ENCODE results near the gene MCCC1.

GRCh38 chr3:183050706-183051105 is 48.6 kb downstream of the MCCC1 start:
- TF ChIP-seq CTCF (optimal IDR thresholded peaks at IDR 0.05 in 1 of 3, IDR thresholded peaks at IDR 0.05 in 1 of 3, conservative IDR thresholded peaks at IDR 0.05 in 1 of 3; ENCODE audit: extremely low read depth in 1 of 3, insufficient read depth in 2 of 3, low read length in 3 of 3) (no peak), EZH2 (IDR thresholded peaks at IDR 0.05; ENCODE audit: low read length) (no peak)
